Measurements from ENCODE around the gene GFI1.
"Not testable (repeated sequence)": the region's sequence is repeated elsewhere in the genome, so short reads cannot be mapped to it uniquely, and the experiment has no call there.

GFI1 gene

GRCh38 chr1:92486251-92487077 is at the start of gene GFI1:
Gene GFI1 (minus strand): TSS chr1:92486925. CDS start chr1:92483487, 3,438 bp downstream.
- peak; percentile 68 for DNase-seq

GRCh38 chr1:92532371-92532770 is 45.6 kb upstream of the GFI1 start:
- not testable (repeated sequence) for DNase-seq

- DNase-seq = not testable (repeated sequence)
Measured at GRCh38 chr1:92531939-92532338, 45.2 kb upstream of the GFI1 start.

GRCh38 chr1:92527670-92528069 is 40.9 kb upstream of the GFI1 start:
- DNase-seq = no peak

GRCh38 chr1:92524944-92525590 is 38.3 kb upstream of the GFI1 start:
- DNase-seq = not testable (repeated sequence)

- DNase-seq = no peak
Measured at GRCh38 chr1:92519043-92519442, 32.3 kb upstream of the GFI1 start.

- no peak for DNase-seq
Measured at GRCh38 chr1:92516574-92516973, 29.8 kb upstream of the GFI1 start.

GRCh38 chr1:92515796-92516201 is 29.1 kb upstream of the GFI1 start:
- no peak for DNase-seq

- no peak for DNase-seq
Measured at GRCh38 chr1:92511541-92511940, 24.8 kb upstream of the GFI1 start.

- no peak for DNase-seq
Measured at GRCh38 chr1:92509619-92510018, 22.9 kb upstream of the GFI1 start.

GRCh38 chr1:92505015-92505692 is 18.4 kb upstream of the GFI1 start:
- DNase-seq = peak; percentile 33

- peak; percentile 55 for DNase-seq
Measured at GRCh38 chr1:92504291-92505014, 17.7 kb upstream of the GFI1 start.

- no peak for DNase-seq
Measured at GRCh38 chr1:92503926-92504285, 17.2 kb upstream of the GFI1 start.

GRCh38 chr1:92503043-92503925 is 16.6 kb upstream of the GFI1 start:
- DNase-seq = peak; percentile 5

GRCh38 chr1:92502247-92502646 is 15.5 kb upstream of the GFI1 start:
- DNase-seq = peak; percentile 74

- no peak for DNase-seq
Measured at GRCh38 chr1:92500552-92500951, 13.8 kb upstream of the GFI1 start.

GRCh38 chr1:92495392-92496063 is 8.8 kb upstream of the GFI1 start:
- DNase-seq = no peak

- DNase-seq = no peak
Measured at GRCh38 chr1:92494485-92495141, 7.9 kb upstream of the GFI1 start.

GRCh38 chr1:92493139-92493538 is 6.4 kb upstream of the GFI1 start:
- DNase-seq = no peak

- DNase-seq = no peak
Measured at GRCh38 chr1:92488832-92489231, 2.1 kb upstream of the GFI1 start.

GRCh38 chr1:92488416-92488815 is 1.7 kb upstream of the GFI1 start:
- no peak for DNase-seq
